ENCODE results near the gene DEFB125.

DEFB125 gene

DNA sequence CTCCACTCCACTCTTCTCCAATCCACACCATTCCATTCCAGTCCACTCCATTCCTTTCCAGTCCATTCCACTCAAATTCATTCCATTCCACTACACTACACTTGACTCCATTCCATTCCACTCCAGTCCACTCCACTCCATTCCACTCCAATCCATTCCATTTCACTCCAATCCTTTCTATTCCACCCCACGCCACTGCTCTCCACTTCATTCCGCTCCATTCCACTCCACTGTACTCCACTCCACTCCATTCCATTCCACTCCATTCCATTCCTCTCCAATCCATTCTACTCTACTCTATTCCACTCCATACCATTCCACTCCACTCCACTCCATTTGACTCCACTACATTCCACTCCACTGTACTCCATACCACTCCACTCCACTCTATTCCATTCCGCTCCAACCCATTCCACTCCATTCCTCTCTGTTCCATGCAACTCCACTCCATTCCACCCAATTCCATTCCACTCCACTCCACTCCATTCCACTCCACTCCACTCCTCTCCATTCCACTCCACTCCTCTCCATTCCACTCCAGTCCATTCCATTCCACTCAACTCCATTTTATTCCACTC lies 23.4 kb upstream of the DEFB125 start:
- peaks cover 0 to 24% of the 10 kb centered on the region in 2 donors for H3K27me3 ChIP-seq
- H3K4me1 ChIP-seq = no peaks in the 10 kb centered on the region
- no peak overlapping the region for H3K4me3 ChIP-seq
- DNase-seq = no peak
- no peaks in the 10 kb centered on the region for H3K9me3 ChIP-seq
- intact Hi-C loops (cut with DNase I; ENCODE audit: low total_unique reads) = no loop called here
- H3K27ac ChIP-seq = no peak overlapping the region
- H3K36me3 ChIP-seq = no peaks in the 10 kb centered on the region
- TF ChIP-seq, protein P1, sequence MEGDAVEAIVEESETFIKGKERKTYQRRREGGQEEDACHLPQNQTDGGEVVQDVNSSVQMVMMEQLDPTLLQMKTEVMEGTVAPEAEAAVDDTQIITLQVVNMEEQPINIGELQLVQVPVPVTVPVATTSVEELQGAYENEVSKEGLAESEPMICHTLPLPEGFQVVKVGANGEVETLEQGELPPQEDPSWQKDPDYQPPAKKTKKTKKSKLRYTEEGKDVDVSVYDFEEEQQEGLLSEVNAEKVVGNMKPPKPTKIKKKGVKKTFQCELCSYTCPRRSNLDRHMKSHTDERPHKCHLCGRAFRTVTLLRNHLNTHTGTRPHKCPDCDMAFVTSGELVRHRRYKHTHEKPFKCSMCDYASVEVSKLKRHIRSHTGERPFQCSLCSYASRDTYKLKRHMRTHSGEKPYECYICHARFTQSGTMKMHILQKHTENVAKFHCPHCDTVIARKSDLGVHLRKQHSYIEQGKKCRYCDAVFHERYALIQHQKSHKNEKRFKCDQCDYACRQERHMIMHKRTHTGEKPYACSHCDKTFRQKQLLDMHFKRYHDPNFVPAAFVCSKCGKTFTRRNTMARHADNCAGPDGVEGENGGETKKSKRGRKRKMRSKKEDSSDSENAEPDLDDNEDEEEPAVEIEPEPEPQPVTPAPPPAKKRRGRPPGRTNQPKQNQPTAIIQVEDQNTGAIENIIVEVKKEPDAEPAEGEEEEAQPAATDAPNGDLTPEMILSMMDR (IDR thresholded peaks at IDR 0.05) = no peak

DNA sequence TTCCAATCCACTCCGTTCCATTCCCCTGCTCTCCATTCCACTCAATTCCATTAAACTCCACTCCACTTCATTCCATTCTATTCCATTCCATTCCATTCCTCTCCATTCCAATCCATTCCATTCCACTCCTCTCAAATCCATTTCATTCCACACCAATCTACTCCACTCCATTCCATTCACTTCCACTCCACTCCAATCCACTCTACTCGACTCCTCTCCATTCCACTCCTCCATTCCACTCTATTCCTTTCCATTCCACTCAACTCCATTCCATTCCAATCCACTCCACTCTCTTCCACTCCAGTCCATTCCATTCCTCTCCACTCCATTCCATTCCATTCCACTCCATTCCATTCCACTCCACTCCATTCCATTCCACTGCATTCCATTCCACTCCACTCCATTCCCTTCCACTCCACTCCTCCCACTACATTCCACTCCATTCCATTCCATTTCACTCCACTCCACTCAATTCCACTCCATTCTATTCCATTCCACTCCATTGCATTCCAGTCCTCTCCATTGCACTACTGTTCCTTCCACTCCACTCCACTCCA lies 22.6 kb upstream of the DEFB125 start:
- peaks cover 0 to 26% of the 10 kb centered on the region in 2 donors for H3K27me3 ChIP-seq
- intact Hi-C loops (cut with DNase I; ENCODE audit: low total_unique reads) = no loop called here

DNA sequence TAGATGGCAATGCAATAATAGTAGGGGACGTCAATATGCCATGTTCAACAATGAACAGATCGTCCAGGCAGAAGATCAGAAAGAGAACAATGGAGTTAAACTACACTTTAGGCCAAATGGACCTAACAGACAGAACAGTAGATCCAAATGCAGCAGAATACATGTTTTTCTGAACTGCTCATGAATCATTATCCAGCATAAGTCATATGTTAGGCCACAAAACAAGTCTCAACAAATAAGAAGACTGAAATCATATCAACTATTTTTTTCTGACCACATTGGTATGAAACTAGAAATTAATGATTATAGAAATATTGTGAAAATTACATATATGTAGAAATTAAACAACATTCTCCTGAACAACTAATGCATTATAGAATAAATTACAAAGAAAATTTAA lies 10.2 kb upstream of the DEFB125 start:
- H3K27ac ChIP-seq = no peak overlapping the region
- TF ChIP-seq, protein P1 (IDR thresholded peaks at IDR 0.05) = no peak

More for the DNA sequence above, 22.6 kb upstream of the DEFB125 start:
- Histone ChIP-seq H3K36me3 (no peaks in the 10 kb centered on the region), H3K4me3 (no peak overlapping the region), H3K4me1 (no peaks in the 10 kb centered on the region), H3K9me3 (no peaks in the 10 kb centered on the region), H3K27ac (no peak overlapping the region)
- no peak for DNase-seq
- TF ChIP-seq, protein P1 (IDR thresholded peaks at IDR 0.05) = no peak

DNA sequence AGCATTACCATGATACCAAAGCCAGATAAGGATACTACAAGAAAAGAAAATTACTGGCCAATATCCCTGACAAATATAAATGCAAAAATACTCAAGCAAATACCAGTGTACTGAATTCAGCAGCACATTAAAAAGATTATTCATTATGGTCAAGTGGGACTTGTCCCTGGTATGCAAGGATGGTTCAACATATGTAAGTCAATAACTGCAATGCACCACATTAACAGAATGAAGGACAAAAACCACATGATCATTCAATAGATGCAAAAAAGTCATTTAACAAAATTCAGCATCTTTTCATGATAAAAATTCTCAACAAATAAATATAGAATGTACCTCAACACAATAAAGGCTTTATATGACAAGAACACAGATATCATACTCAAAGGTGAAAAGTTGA lies 9.1 kb upstream of the DEFB125 start:
- H3K36me3 ChIP-seq = no peaks in the 10 kb centered on the region
- DNase-seq = no peak
- no peak overlapping the region for H3K4me3 ChIP-seq
- TF ChIP-seq, protein P1 (IDR thresholded peaks at IDR 0.05) = no peak
- peaks cover 0 to 8% (median 0%) of the 10 kb centered on the region in 3 donors for H3K9me3 ChIP-seq
- intact Hi-C loops (cut with DNase I; ENCODE audit: low total_unique reads) = no loop called here
- H3K4me1 ChIP-seq = no peaks in the 10 kb centered on the region
- no peak overlapping the region for H3K27ac ChIP-seq
- no peaks in the 10 kb centered on the region for H3K27me3 ChIP-seq

More for the DNA sequence above, 10.2 kb upstream of the DEFB125 start:
- H3K4me1 ChIP-seq = no peaks in the 10 kb centered on the region
- DNase-seq = no peak
- H3K36me3 ChIP-seq = no peaks in the 10 kb centered on the region
- H3K9me3 ChIP-seq = peaks cover 0 to 8% (median 0%) of the 10 kb centered on the region in 3 donors
- H3K27me3 ChIP-seq = no peaks in the 10 kb centered on the region
- intact Hi-C loops (cut with DNase I; ENCODE audit: low total_unique reads) = no loop called here
- no peak overlapping the region for H3K4me3 ChIP-seq

DNA sequence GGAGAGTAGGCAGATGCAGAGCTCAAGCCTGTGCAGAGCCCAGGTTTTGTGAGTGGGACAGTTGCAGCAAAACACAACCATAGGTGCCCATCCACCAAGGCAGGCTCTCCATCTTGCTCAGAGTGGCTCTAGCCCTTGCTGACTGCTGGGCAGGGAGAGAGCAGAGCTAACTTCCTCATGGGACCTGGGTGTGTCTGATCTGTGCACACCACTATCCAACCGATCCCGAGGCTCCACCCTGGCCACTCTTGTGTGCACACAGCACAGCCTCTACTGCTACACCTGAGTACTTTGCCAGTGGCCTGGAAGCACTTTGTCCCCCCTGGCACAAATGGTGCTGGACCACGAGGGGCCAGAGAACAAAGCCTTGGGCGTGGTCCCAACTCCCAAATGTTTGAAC lies 7.9 kb upstream of the DEFB125 start:
- no peaks in the 10 kb centered on the region for H3K36me3 ChIP-seq
- H3K9me3 ChIP-seq = peaks cover 0 to 7% (median 0%) of the 10 kb centered on the region in 3 donors
- H3K4me1 ChIP-seq = no peaks in the 10 kb centered on the region
- intact Hi-C loops (cut with DNase I; ENCODE audit: low total_unique reads) = no loop called here
- no peak overlapping the region for H3K4me3 ChIP-seq
- no peak overlapping the region for H3K27ac ChIP-seq
- no peaks in the 10 kb centered on the region for H3K27me3 ChIP-seq
- no peak for DNase-seq
- TF ChIP-seq, protein P1 (IDR thresholded peaks at IDR 0.05) = no peak
